ENCODE results near the gene S100A16.
"Not testable (repeated sequence)": the region's sequence is repeated elsewhere in the genome, so short reads cannot be mapped to it uniquely, and the experiment has no call there.

The S100A16 gene

GRCh38 chr1:153614189-153614900 is 1.4 kb upstream of the S100A16 start:
- DNase-seq, result no peak

GRCh38 chr1:153613406-153613805 is 469 bp upstream of the S100A16 start:
- no peak for DNase-seq

DNA sequence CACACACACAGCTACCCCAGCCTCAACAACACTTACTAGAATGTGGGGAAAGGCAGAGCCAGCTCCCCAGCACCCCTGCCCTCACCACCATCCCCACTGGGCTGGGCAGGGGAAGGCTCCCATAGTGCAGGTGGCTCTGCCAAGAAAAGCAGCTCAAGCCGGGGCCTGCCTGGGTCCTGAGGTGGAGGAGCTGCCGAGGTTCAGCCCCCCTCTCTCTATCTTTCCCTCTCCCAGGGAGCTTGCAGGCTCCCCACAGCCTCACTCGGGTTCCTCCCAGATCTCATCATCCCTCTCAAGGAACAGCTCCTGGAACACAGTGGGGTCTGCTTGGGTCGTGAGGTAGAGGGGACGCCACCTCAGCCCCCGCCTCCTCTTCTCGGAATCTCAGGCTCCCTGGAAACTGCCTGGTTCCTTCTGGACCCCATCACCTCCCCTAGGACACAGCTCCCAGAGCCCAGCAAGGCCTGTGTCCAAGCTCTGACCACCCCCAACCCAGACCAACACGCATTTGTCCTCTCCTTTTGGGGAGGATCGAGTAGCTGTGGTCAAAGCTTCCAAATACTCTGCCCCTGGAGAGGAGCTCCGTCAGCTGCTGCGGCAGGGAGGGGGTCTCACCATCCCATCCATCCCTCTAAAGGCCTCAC is 704 bp downstream of the S100A16 start:
- no peak for DNase-seq

GRCh38 chr1:153611356-153611755 is 1.6 kb downstream of the S100A16 start:
- DNase-seq, result no peak

- no peak for DNase-seq
Observed at GRCh38 chr1:153610811-153611301, 2.1 kb downstream of the S100A16 start.

DNA sequence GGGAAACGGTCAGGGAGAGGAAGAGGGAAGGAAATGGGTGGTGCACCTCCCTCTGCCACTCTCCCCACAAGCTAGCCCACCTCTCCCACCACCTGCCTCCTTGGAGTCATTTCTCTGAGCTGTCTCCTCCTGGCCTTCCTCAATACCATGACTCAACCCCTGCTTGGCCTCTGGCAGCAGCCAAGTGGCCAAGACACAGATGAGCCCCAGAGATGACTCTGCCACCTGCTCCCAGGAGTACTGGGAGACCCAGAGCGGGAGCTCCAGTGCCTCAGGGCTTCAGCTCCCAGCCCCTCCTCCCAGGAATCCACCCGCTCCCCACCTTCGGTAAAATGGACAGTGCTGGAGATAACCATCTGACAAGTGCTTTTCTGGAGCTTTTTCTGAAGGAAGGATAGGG is 2.6 kb downstream of the S100A16 start:
- no peak for DNase-seq

- no peak for DNase-seq
Observed at GRCh38 chr1:153609585-153609907, 3.4 kb downstream of the S100A16 start.

DNA sequence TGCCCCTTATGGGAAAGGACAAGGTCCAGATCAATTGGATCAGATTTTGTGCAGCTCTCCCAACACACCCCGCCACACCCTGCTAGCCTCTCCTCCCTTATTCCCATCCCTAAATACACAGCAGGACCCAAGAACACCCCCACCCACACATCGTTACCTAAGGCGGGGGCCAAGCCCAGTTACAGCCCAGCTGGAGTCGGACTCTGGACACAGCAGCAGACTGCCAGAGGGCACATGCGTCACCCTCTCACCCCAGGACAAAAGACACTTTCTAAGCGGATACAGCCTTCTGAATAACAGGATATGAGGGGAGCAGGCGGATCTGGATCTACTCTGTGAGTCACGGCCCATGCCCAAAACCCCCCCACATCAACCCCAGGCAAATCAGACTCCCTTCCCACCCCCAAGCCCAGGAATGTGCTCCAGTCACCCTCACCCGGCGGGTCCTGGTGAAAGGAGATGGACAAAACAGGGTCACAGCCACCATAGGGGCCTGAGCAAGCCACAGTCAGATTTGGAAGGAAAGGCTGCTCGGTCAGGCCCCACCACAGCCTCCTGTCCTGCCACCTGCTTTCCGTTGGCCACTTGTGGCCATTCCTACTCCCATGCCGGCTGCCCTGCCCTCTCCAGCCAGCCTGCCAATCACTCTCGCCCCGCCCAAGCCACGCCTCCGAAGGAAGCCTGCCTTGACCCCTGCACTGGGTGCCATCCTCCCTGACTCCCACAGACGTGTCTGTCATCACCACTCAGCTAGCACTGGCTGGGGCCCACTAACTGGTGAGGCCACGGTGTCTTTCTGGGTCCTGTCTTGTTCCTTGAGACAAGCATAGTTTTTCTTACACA is 4.0 kb downstream of the S100A16 start:
- no peak for DNase-seq

DNA sequence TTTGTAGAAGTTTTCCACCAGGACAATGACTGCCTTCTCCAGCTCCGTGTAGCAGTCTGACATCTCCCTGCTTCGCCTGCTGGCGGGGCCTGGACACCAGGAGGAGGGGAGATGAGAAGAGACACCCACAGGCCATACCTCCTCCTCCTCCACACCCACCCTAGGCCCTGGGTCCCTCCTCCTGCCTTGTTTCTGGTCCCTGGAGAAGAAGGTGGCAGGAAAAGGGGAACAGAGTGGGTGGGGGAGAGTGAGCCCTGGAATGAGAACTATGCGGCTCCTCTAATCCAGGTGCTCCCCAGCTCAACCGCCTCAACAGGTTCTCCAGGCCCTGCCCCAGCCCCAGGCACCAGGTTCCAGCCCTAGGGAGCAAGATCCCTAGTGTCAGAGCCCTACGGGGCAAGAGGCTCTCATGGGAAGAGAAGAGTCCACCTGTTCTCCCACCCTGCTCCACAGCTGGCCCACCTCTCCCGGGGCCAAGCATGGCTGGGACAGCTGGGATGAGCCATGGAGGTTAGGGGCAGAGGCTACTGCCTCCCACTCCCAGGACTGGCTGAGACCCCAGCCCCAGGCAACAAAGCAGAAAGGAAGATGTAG is 4.8 kb downstream of the S100A16 start:
- DNase-seq, result no peak

GRCh38 chr1:153607381-153607780 is 5.6 kb downstream of the S100A16 start:
- DNase-seq, result no peak

DNA sequence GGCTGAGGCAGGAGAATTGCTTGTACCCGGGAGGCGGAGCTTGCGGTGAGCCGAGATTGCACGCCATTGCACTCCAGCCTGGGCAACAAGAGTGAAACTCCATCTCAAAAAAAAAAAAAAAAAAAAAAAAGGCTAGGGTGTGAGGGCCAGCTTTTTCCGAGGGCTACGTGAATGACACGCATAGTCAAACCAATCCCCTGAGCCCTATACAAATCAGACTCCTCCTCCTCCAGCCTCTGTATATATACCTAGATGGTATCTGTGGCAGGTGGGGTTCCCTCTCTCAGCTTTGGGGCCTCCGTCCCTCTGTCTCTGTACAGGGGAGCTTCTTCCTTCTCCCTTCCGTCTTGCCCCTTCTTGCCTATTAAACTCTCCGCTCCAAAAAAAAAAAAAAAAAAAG is 6.7 kb downstream of the S100A16 start:
- no peak for DNase-seq

- DNase-seq, result no peak
Observed at GRCh38 chr1:153602749-153603148, 10.2 kb downstream of the S100A16 start.

GRCh38 chr1:153599847-153600246 is 13.1 kb downstream of the S100A16 start:
- DNase-seq, result no peak

- DNase-seq, result peak; percentile 28
Observed at GRCh38 chr1:153598309-153599172, 14.4 kb downstream of the S100A16 start.

GRCh38 chr1:153597206-153597605 is 15.7 kb downstream of the S100A16 start:
- no peak for DNase-seq

- DNase-seq, result no peak
Observed at GRCh38 chr1:153592748-153593147, 20.2 kb downstream of the S100A16 start.

DNA sequence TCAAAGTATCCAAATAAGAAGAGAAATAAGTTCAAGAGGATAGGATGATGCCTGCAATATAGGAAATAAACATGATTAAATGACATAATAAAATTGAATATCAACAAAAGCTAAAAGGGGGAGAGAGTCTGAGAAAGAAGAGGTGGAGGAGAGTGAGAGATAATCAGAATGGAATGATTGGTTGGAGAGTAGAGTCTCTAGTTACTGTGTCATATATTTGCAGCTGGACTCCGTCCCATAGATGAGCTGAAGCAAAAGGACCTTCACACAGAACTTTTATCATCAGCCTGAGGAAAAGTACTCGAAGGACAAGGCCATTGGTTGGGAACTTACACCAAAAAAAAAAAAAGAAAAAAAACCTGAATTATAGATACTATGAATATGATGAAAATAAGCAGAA is 24.5 kb downstream of the S100A16 start:
- DNase-seq, result no peak

DNA sequence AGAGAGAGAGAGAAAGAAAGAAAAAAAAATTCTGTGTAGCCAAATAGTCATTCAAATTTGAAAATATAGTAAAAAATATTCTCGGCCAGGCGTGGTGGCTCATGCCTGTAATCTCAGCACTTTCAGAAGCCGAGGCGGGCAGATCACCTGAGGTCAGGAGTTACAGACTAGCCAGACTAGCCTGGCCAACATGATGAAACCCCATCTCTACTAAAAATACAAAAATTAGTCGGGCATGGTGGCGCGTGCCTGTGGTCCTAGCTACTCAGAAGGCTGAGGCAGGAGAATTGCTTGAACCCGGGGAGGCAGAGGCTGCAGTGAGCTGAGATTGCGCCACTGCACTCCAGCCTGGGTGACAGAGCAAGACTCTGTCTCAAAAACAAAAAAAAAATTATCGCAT is 24.9 kb downstream of the S100A16 start:
- DNase-seq, result not testable (repeated sequence)

DNA sequence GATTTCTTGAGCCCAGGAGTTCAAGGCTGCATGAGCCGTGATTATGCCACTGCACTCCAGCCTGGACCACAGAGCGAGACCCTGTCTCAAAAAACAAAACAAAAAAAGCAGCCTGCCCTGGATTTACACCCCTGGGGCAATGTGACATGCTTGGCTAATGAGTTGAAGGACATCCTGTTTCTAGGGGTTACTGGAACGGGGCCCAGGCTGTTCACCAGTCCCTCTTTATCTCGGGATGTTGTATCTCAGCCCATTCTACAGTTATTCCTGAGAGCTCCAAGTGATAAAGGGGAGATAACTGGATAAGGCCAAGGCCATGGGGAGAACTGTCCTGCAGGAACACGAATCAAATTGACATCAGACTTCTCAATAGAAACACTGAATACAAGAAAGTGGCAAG is 25.6 kb downstream of the S100A16 start:
- DNase-seq, result no peak

- DNase-seq, result no peak
Observed at GRCh38 chr1:153586347-153586746, 26.6 kb downstream of the S100A16 start.

- DNase-seq, result no peak
Observed at GRCh38 chr1:153585006-153585405, 27.9 kb downstream of the S100A16 start.

DNA sequence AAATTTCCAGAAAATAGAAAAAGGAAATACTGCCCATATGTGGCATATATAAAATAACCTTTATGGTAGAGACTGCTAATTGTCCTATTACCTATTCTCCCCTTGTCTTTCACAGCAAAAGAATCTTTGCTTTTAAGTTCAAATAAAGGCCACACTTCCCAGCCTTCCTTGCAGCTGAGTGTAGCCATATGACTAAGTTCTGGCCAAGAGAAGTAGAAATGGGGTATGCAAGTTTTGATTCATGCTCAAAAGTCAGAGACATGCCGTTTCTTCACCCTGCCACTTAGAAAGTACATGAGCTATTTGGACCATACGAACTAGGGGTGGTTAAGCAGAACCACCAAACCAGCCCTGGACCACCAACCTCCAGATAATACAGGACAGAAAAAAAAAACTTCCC is 29.0 kb downstream of the S100A16 start:
- DNase-seq, result no peak

All from NCI-H1694 treated with DMSO at 0.1 percent for 48 hours (cell line).